GM19463 (cell line): ENCODE results near the gene TOR3A.
A peak's percentile ranks its signal among the peaks of the same experiment; 100 is the strongest.
"Not testable (repeated sequence)": the region's sequence is repeated elsewhere in the genome, so short reads cannot be mapped to it uniquely, and the experiment has no call there.

Source experiments
- ATAC-seq: cut with Tn5 transposase; IDR thresholded peaks from one replicate; pipeline ENCODE4 v1.9.1; 2021; ENCODE audit warnings: mild to moderate bottlenecking, moderate library complexity; ENCODE audit not compliant: unreplicated experiment

Gene TOR3A

GRCh38 chr1:179104611-179105250 lies 22.9 kb downstream of the TOR3A start:
- ATAC-seq = no peak

- no peak for ATAC-seq
Measured at GRCh38 chr1:179105393-179105792, 23.5 kb downstream of the TOR3A start.

GRCh38 chr1:179107706-179108629 lies 26.1 kb downstream of the TOR3A start:
- ATAC-seq = no peak

DNA sequence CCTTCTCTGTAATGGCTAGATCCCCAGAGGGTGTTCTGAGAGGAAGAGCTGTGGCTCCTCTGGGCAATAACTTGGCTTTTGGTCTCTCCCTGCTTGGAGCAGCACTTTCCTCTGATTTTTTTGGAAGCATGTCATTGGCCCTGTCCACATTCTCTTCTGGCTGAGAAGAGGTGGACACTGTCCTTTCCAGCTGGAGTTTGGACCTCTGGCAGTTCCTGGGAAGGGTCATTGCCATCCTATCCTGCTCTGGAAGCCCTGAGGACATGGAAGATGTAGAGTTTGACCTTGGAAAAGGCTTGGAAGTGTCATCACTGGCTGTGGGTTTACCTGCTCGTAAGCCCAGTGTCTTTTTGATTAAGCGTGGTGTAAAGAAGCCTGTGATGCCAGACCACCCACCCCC lies 26.8 kb downstream of the TOR3A start:
- no peak for ATAC-seq

GRCh38 chr1:179115181-179115580 lies 33.3 kb downstream of the TOR3A start:
- no peak for ATAC-seq

DNA sequence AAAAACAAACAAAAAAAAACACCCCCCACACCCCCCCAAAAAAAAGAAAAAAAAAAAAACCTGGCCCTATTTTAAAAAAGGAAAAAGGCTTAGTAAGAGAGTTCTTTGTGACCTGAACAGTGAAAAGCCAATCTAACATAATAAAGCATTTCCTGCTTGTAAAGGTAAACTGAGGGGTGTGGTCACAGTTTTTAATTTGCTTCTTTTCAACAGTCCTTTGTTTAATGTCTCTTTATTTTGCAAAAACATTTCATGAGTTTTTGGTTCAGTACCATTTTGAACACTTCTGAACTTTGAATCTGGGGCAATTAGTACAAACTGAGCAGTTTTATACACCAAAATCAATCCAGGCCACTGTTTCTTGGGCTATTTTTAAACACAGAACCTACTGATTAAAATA lies 37.6 kb downstream of the TOR3A start:
- ATAC-seq = no peak

- no peak for ATAC-seq
Measured at GRCh38 chr1:179120736-179121135, 38.9 kb downstream of the TOR3A start.

DNA sequence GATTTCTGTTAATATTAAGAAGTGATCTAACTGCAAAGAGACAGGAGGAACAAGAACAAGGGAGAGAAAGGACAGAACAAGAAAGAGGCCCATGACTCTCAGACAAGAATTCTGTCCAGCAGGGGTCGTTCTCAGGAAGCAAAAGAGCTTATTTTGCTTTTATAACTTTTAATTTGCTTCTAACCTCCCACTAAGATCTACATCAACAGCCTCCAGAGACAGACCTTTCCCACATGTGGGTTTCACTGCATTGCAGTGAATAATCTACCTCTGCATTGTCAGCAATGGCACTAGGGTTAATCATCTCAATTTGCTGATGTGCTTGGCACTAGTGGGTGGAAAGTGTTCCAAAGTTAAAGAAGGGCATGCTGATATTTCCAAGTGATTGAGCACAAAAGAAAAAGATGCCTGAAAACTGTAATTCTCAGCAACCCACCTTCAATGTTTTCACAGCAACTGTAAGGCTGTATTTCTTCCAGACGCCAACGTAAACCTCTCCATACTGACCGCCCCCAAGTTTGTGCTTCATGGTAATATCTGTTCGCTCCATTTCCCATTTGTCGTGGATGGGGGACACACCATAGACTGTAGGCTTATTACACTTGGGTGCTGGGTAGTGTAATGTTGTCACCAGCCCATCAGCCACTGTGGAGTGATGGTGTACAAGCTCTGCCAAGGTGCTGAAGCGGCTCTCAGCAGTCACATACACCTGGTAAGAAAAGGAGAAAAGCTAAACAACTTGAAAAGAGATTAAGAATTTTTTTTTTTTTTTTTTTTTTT lies 39.5 kb downstream of the TOR3A start:
- ATAC-seq = no peak

- no peak for ATAC-seq
Measured at GRCh38 chr1:179124873-179125272, 43.0 kb downstream of the TOR3A start.

DNA sequence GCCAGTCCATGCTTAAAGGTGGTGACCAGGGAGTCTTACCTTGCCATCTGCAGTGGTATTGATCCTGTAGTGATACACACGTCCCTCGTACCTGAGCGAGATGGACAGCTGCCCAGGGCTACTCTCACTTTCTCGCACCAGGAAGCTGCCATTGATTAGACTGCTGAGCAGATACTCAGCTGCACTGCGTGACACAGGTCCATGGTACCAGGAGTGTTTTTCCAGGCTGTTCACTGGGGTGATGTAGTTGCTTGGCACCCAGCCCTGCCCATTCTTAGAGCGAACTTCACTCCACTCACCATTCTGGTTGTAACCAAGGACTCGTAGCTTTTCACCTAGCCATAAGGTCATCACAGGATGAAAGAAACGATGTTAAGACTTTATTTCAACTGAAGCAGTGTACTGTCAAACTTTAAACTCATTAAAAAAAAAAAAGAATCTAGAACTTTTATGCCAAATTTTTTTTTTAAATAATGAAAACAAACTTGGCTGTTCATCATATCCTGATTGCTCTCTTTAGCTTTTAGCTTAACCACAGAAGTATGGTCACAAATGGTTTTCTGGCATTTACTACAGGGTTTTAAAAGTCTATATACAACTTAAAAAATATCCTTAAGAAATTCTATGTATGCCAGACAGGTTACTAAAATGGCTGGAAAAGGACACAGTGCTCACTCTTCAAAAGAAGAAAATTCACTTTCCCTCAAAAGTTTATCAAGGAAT lies 44.6 kb downstream of the TOR3A start:
- ATAC-seq = no peak

- no peak for ATAC-seq
Measured at GRCh38 chr1:179127163-179127895, 45.5 kb downstream of the TOR3A start.

GRCh38 chr1:179128520-179128919 lies 46.6 kb downstream of the TOR3A start:
- ATAC-seq = no peak

- peak; percentile 99 for ATAC-seq
Measured at GRCh38 chr1:179129702-179130473, 48.0 kb downstream of the TOR3A start.

DNA sequence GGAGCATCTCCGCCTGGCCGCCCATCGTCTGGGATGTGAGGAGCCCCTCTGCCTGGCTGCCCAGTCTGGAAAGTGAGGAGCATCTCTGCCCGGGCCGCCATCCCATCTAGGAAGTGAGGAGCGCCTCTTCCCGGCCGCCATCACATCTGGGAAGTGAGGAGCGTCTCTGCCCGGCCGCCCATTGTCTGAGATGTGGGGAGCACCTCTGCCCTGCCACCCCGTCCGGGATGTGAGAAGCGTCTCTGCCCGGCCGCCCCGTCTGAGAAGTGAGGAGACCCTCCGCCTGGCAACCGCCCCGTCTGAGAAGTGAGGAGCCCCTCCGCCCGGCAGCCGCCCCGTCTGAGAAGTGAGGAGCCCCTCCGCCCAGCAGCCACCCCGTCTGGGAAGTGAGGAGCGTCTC lies 53.3 kb downstream of the TOR3A start:
- not testable (repeated sequence) for ATAC-seq

DNA sequence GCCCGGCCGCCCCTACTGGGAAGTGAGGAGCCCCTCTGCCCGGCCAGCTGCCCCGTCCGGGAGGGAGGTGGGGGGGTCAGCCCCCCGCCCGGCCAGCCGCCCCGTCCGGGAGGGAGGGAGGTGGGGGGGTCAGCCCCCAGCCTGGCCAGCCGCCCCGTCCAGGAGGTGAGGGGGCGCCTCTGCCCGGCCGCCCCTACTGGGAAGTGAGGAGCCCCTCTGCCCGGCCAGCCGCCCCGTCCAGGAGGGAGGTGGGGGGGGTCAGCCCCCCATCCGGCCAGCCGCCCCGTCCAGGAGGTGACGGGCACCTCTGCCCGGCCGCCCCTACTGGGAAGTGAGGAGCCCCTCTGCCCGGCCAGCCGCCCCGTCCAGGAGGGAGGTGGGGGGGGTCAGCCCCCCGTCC lies 53.8 kb downstream of the TOR3A start:
- not testable (repeated sequence) for ATAC-seq

GRCh38 chr1:179137617-179138255 lies 55.9 kb downstream of the TOR3A start:
- ATAC-seq = no peak

DNA sequence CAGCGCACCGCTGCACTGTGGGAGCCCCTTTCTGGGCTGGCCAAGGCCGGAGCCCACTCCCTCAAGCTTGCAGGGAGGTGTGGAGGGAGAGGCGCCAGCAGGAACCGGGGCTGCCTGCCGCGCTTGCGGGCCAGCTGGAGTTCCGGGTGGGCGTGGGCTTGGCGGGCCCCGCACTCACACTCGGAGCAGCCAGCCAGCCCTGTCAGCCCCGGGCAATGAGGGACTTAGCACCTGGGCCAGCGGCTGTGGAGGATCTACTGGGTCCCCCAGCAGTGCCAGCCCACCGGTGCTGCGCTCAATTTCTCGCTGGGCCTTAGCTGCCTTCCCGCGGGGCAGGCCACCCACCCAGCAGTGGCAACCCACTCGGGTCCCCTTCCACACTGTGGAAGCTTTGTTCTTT lies 56.9 kb downstream of the TOR3A start:
- not testable (repeated sequence) for ATAC-seq

DNA sequence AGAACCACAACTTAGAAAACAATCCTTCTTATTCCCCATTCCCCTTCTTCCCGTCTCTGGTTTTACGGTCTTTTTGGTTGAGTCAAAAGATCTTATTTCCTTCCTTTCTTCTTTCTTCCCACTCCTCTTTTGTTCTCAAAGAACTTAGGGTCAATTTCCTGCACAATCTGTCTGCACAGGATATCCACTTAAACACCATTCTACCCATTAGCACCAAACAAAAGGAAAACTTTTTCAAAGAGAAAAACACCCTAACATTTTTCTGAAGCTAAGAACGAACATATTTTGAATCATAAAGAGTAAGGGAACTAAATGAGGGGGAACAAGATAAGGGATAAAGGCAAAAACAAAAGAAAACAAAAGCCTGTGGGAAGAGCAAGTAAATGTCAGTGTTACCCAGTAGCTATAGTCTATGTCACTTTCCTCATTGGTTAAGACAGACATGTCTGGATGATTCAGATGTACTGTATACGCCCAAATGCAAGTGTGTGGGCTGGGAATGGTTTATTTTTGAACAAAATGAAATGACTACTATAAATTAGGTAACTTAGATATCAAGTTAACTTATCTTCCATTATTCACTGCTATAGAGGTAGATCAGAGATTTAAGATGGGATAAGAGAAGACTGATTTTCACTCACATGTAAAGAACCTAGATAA lies 59.9 kb downstream of the TOR3A start:
- ATAC-seq = no peak
